Nephron (organoid): ENCODE data around the gene ACAT2.
"Not testable (repeated sequence)": the region's sequence is repeated elsewhere in the genome, so short reads cannot be mapped to it uniquely, and the experiment has no call there.

Experiments
- H3K27ac Mint-ChIP-seq, 3 experiments: 2 replicates each; pipeline ENCODE4 v1.8.0; 2020; ENCODE audit warnings: mixed read lengths in 3 of 3, mild to moderate bottlenecking in 2 of 3, moderate library complexity in 1 of 3
- H3K27me3 Mint-ChIP-seq: 2 replicates; pipeline ENCODE4 v1.8.0; 2021; ENCODE audit warnings: low read depth, mild to moderate bottlenecking, moderate library complexity, mixed read lengths
- H3K36me3 Mint-ChIP-seq: 2 replicates; pipeline ENCODE4 v1.8.0; 2020; ENCODE audit warnings: low read depth, mixed read lengths
- H3K4me1 Mint-ChIP-seq: 2 replicates; pipeline ENCODE4 v1.8.0; 2020; ENCODE audit warnings: mixed read lengths
- H3K4me3 Mint-ChIP-seq, 3 experiments: 2 replicates each; pipeline ENCODE4 v1.8.0; 2020; ENCODE audit warnings: mild to moderate bottlenecking in 3 of 3, mixed read lengths in 3 of 3, moderate library complexity in 2 of 3
- H3K9me3 Mint-ChIP-seq: 2 replicates; pipeline ENCODE4 v1.8.0; 2020; ENCODE audit warnings: mixed read lengths
- CTCF ChIP-seq, 3 experiments: fragments of 200-600 bp; sonication (generic); IDR thresholded peaks; one replicate each; pipeline ENCODE4 v1.5.0; 2021; ENCODE audit warnings: antibody characterized with exemption in 3 of 3; ENCODE audit not compliant: unreplicated experiment in 3 of 3

ACAT2 gene

GRCh38 chr6:159723259-159723658 is 38.6 kb upstream of the ACAT2 start:
- Mint-ChIP-seq H3K36me3 (peaks cover 27% of the 10 kb centered on the region), H3K4me3 (no peak overlapping the region), H3K4me1 (peaks cover 8% of the 10 kb centered on the region), H3K27ac (no peak overlapping the region), H3K9me3 (no peaks in the 10 kb centered on the region), H3K27me3 (no peaks in the 10 kb centered on the region)
- no peak for TF ChIP-seq CTCF (IDR thresholded peaks at IDR 0.05; ENCODE audit: unreplicated experiment in 3 of 3)

GRCh38 chr6:159724778-159725177 is 37.1 kb upstream of the ACAT2 start:
- no peaks in the 10 kb centered on the region for H3K9me3 Mint-ChIP-seq
- H3K27me3 Mint-ChIP-seq = no peaks in the 10 kb centered on the region
- H3K27ac Mint-ChIP-seq = peak overlapping the region in 1 of 3 experiments; percentile 100
- H3K36me3 Mint-ChIP-seq = peaks cover 30% of the 10 kb centered on the region
- H3K4me3 Mint-ChIP-seq = peak overlapping the region; percentile 65 to 69 (median 69)
- TF ChIP-seq CTCF (IDR thresholded peaks at IDR 0.05; ENCODE audit: unreplicated experiment in 3 of 3) = no peak
- peaks cover 23% of the 10 kb centered on the region for H3K4me1 Mint-ChIP-seq

GRCh38 chr6:159725208-159725607 is 36.6 kb upstream of the ACAT2 start:
- H3K4me3 Mint-ChIP-seq = peak overlapping the region; percentile 59 to 69 (median 69)
- peak overlapping the region in 1 of 3 experiments; percentile 100 for H3K27ac Mint-ChIP-seq
- H3K9me3 Mint-ChIP-seq, H3K27me3 Mint-ChIP-seq: not testable (repeated sequence)
- H3K4me1 Mint-ChIP-seq = peaks cover 27% of the 10 kb centered on the region
- peaks cover 30% of the 10 kb centered on the region for H3K36me3 Mint-ChIP-seq

GRCh38 chr6:159726255-159726917 is 35.5 kb upstream of the ACAT2 start:
- H3K4me1 Mint-ChIP-seq = peaks cover 32% of the 10 kb centered on the region
- peak overlapping the region; percentile 99 to 100 (median 100) for H3K27ac Mint-ChIP-seq
- H3K36me3 Mint-ChIP-seq = peaks cover 33% of the 10 kb centered on the region
- H3K27me3 Mint-ChIP-seq = no peaks in the 10 kb centered on the region
- TF ChIP-seq CTCF (IDR thresholded peaks at IDR 0.05; ENCODE audit: unreplicated experiment in 3 of 3) = no peak
- no peaks in the 10 kb centered on the region for H3K9me3 Mint-ChIP-seq
- peak overlapping the region; percentile 96 to 97 (median 97) for H3K4me3 Mint-ChIP-seq

- H3K36me3 Mint-ChIP-seq = peaks cover 34% of the 10 kb centered on the region
- peaks cover 32% of the 10 kb centered on the region for H3K4me1 Mint-ChIP-seq
- H3K4me3 Mint-ChIP-seq = peak within 1 kb of the TSS; percentile 96 to 97 (median 97)
- no peaks in the 10 kb centered on the region for H3K27me3 Mint-ChIP-seq
- peak within 1 kb of the TSS; percentile 99 to 100 (median 100) for H3K27ac Mint-ChIP-seq
- H3K9me3 Mint-ChIP-seq = no peaks in the 10 kb centered on the region
- TF ChIP-seq CTCF (IDR thresholded peaks at IDR 0.05; ENCODE audit: unreplicated experiment in 3 of 3) = no peak
These were observed 34.7 kb upstream of the ACAT2 start, which contains the start of gene WTAP for GRCh38 chr6:159726918-159727716. TSS of gene WTAP (plus strand) at chr6:159727506. CDS start at chr6:159736266, 8,760 bp downstream.

GRCh38 chr6:159727717-159728445 is 34.0 kb upstream of the ACAT2 start:
- Mint-ChIP-seq H3K27ac (peak overlapping the region; percentile 96 to 98 (median 98)), H3K9me3 (no peaks in the 10 kb centered on the region), H3K36me3 (peaks cover 32% of the 10 kb centered on the region), H3K4me1 (peaks cover 35% of the 10 kb centered on the region), H3K4me3 (peak overlapping the region; percentile 89 to 97 (median 94)), H3K27me3 (no peaks in the 10 kb centered on the region)
- TF ChIP-seq CTCF (IDR thresholded peaks at IDR 0.05; ENCODE audit: unreplicated experiment in 3 of 3) = no peak
